Urinary bladder (tissue), 4 donors: Measurements from ENCODE around the gene SPON2. TPM values are rescaled to one million over a fixed set of nuclear protein-coding genes. Genes with fewer than 3 reads are reported as not detected.

Source experiments
- DNase-seq: peaks from one replicate; pipeline ENCODE4 v3.0.0-alpha.2; 2015; ENCODE audit errors: extremely low spot score
- H3K27ac ChIP-seq: one replicate; pipeline ENCODE4 v1.5.1; 2013; ENCODE audit warnings: low read depth, mild to moderate bottlenecking, moderate library complexity
- H3K36me3 ChIP-seq: one replicate; pipeline ENCODE4 v1.6.1; 2013; ENCODE audit warnings: mild to moderate bottlenecking, moderate library complexity; ENCODE audit not compliant: insufficient read depth
- H3K4me1 ChIP-seq: one replicate; pipeline ENCODE4 v1.6.1; 2013; ENCODE audit warnings: mild to moderate bottlenecking, moderate library complexity; ENCODE audit not compliant: insufficient read depth
- H3K4me3 ChIP-seq: one replicate; pipeline ENCODE4 v1.5.1; 2013; ENCODE audit warnings: low read depth, low read length
- WGBS: extraction: QIAGEN DNeasy Blood & Tissue Kit; methylation state at CpG from one replicate; pipeline ENCODE4 v1.1.7; 2013; 5-methylcytosine and 5-hydroxymethylcytosine counted together
- polyA plus RNA-seq: library from polyadenylated mRNA; stranded (reverse); fragments of 200-250 nt; gene quantifications from one replicate; pipeline ENCODE4 v1.2.3, GENCODE V29; 2013
- total RNA-seq: library from RNA; depleted of rRNA; stranded (reverse); fragments of >200 nt; gene quantifications from one replicate; pipeline ENCODE4 v1.2.3, GENCODE V29; 2014
- donor health status: healthy with polysubstance abuse.
- donor health status: healthy.

Gene SPON2
- 119 TPM for total RNA-seq
- 123 TPM for polyA plus RNA-seq

DNA sequence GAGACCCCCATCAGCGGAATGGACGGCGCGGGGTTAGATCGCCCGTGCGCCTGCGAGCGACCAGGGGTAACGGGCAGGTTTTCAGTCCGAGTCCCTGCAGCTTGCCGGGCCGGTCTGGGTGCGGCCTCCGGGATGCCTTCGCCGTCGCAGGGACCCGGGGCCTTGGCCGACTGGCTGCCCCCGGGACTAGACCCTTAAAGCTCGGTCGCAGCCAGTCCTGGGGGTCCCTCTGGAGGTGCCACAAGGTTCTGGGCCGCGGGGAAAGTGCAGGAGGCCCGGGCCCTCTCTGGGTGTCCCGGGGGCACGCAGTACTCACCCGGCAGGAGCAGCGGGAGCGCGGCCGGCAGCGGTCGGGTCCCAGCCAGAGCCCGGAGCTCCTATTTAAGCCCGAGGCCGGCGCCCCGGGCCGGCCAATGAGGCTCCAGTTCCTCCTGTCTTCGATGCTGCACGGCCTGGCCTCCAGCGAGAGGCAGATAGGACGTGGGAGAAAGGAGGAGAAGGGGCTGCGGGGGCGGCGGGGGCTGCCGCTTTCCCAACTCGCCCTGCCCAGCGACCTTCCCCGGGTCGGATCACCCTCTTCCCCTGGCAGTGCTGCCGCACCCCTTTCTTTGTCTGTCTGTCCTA lies at the start of gene SPON2:
TSS of gene SPON2 (minus strand) at position 356 of the 624 bp plus-strand sequence.
- peak within 1 kb of the TSS; percentile 51 for H3K27ac ChIP-seq
- H3K36me3 ChIP-seq, result no peaks in the 10 kb centered on the region
- H3K4me1 ChIP-seq, result no peaks in the 10 kb centered on the region
- H3K4me3 ChIP-seq, result peak within 1 kb of the TSS; percentile 44
- 11% methylated on average over 54 of the region's 54 CpGs for WGBS
- DNase-seq, result no peak

DNA sequence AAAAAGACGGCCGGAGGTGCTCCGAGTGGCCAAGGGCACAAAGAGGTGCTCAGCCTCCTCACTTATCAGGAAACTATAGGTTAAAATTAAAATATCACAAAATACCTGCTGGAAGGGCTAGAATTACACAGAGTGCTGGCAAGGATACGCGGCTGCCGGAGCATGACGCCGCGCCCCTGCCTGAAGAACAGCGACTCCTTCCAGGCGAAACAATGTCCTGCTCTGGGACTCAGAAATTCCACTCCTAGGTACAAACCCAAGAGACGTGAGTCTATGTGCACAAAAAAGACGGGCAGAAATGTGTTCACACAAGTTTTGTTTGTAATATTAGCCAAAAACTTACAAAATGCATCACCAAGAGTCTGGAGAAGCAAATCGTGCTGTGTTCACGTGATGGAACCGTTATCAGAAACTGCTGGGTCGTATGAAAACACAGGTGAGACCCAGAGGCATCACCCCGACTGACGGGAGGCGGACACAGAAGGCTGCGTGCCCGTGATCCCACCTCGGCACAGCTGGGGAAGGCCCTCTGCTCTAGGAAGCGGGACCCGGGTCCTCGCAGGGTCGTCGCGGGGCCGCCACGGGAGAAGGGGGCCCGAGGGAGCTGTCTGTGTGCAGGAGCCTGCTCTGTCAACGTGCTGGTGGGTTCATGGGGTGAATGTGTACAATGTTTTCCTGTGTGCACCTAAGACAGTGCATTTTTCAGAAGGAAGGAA lies 48.9 kb upstream of the SPON2 start:
- peaks cover 8% of the 10 kb centered on the region for H3K36me3 ChIP-seq
- no peak overlapping the region for H3K27ac ChIP-seq
- 91% methylated on average over 33 of the region's 33 CpGs for WGBS
- no peak overlapping the region for H3K4me3 ChIP-seq
- DNase-seq, result no peak
- H3K4me1 ChIP-seq, result peaks cover 3% of the 10 kb centered on the region

DNA sequence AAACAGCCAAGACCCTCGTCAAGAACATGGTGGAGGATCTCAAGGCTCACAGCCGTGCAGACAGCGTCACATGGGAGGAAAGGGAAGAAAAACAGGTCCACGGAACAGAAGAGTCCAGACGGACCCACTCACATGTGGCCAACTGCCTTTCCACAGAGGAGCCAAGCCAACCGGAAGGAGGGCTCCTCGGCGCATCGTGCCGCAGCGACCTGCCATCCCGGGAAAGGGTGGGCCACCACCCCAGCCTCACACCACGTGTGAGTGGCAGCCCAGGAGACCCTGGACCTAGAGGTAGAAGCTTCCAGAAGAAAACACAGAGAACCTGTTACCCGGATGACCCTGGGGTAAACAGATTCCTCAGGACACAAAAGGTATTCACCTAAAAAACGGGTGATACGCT lies 48.2 kb upstream of the SPON2 start:
- Histone ChIP-seq H3K36me3 (peaks cover 8% of the 10 kb centered on the region), H3K4me3 (no peak overlapping the region), H3K27ac (no peak overlapping the region), H3K4me1 (peaks cover 3% of the 10 kb centered on the region)
- 93% methylated on average over 16 of the region's 16 CpGs for WGBS
- DNase-seq, result no peak

DNA sequence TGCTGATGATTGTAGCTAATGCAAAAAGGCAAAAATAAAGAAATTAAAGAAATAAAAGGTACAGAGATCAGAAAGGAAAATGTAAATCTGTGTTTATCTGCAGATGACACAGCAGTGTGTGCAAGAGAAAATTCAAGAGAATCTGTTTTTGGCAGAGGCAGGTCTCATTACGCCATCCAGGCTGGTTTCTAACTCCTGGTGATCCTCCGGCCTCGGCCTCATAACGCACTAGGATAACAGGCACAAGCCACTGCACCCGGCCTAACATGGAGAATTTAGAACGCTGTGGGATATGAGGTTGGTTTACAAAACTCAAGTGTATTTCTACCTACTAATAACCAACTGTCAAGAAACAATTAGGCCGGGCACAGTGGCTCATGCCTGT lies 47.2 kb upstream of the SPON2 start:
- Histone ChIP-seq H3K27ac (no peak overlapping the region), H3K4me1 (peaks cover 3% of the 10 kb centered on the region), H3K4me3 (no peak overlapping the region), H3K36me3 (peaks cover 10% of the 10 kb centered on the region)
- DNase-seq, result no peak
- WGBS, result 91% methylated on average over 7 of the region's 7 CpGs

DNA sequence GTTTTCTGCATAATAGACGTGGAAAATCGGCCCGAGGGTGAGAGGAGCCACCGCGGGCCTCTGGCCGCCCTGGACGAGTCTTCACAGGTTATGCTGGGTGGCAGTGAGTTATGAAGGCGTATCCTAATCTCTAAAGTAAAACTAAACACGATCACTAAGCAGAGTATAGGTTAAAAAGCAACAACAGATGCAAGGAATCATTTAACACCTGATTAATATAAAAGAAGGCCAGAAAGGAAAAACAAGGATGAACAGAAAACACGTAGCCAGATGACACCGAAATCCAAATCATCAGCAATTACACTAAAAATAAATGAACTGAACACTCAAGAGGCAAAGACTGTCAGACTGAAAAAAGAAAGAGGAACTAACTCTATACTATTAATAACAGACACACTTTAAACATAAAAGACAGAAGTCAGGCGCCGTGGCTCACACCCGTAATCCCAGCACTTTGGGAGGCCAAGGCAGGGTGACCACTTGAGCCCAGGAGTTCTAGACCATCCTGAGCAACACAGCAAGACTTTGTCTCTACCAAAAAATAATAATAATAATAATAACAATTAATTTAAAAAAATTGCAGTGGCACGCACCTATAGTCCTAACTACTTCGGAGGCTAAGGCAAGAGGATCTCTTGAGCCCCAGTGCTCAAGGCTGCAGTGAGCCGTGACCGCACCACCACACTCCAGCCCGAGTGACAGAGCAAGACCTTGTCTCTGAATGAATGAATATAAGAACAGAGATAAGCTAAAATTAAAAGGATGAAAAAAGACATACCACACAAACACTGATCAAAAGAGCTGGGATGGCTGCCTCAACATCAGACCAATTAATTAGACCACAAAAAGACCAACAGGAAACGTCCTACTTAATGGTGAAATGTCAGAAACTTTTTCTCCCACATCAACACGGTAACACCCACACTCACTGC lies 46.5 kb upstream of the SPON2 start:
- Histone ChIP-seq H3K36me3 (peaks cover 9% of the 10 kb centered on the region), H3K27ac (no peak overlapping the region), H3K4me3 (no peak overlapping the region), H3K4me1 (peaks cover 3% of the 10 kb centered on the region)
- DNase-seq, result no peak
- WGBS, result 77% methylated on average over 21 of the region's 21 CpGs

DNA sequence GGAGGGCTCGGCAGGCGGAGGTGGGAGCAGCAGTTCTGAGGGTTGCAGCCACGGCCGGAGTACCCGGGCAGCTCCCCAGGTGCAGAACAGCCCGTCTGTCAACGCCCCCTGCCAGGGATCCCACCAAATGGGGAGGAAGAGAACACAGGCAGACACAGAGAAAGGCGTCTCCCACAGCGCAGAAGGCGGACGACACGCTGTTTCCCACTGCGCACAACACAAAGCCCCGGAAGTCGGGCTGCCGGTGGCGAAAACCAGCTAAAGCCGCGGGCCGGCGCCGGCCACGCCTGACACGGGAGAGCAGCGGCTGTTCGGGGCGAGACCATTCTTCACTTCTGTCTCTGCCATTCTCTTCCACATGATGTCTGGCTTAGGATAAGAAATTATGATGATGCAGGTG lies 45.0 kb upstream of the SPON2 start:
- no peak overlapping the region for H3K27ac ChIP-seq
- no peak overlapping the region for H3K4me3 ChIP-seq
- 93% methylated on average over 27 of the region's 27 CpGs for WGBS
- peaks cover 3% of the 10 kb centered on the region for H3K4me1 ChIP-seq
- no peak for DNase-seq
- peaks cover 7% of the 10 kb centered on the region for H3K36me3 ChIP-seq

DNA sequence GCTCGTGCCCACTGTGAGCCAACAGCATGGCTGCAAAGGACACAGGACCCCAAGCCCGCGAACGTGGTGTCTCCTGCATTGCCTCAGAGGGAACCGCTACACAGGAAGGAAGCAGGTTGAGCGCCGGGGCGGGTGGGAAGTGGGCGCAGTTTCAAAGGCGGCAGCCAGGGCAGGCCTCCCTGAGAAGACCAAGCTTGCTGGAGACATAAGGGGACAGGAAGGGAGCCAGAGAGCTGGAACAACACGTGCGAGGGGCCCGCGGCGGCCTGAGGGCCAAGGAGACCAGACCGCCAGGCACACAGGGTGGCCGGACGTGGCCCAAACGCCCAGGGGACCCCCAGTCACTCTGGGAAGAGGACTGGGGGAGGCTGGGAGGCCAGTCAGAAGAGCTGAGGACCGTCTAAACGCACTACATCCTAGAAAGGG lies 44.5 kb upstream of the SPON2 start:
- peaks cover 3% of the 10 kb centered on the region for H3K4me1 ChIP-seq

DNA sequence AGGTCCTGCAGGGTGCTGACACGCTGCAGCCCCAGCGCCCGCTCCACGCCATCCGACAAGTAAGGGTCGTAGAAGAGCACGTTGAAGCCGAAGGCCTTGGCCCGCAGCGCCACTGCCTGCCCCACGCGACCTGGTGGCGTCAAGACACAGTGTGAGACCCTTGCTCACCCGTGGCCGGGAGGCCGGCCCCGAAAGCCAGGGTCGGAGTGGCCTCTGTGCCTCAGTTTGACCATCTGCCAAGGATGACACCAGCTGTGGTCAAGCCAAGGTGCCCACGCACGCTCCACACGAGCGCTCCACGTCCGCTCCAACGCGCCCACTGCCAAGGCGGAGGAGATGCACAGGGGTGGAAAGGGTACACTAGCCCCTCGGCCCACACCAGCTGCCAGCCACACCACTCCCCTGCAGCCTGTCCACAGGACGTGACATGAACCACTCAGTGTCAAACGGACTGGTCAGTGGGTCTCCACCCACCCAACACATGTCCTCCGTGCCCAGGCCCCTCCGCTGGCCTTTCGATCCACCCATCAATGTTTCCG lies 43.8 kb upstream of the SPON2 start:
- no peak for DNase-seq
- no peak overlapping the region for H3K4me3 ChIP-seq
- H3K27ac ChIP-seq, result no peak overlapping the region
- peaks cover 3% of the 10 kb centered on the region for H3K4me1 ChIP-seq
- WGBS, result 94% methylated on average over 34 of the region's 34 CpGs
- peaks cover 7% of the 10 kb centered on the region for H3K36me3 ChIP-seq

More for the DNA sequence above, 44.5 kb upstream of the SPON2 start:
- 73% methylated on average over 21 of the region's 21 CpGs for WGBS
- Histone ChIP-seq H3K4me3 (no peak overlapping the region), H3K36me3 (peaks cover 9% of the 10 kb centered on the region), H3K27ac (no peak overlapping the region)
- no peak for DNase-seq

DNA sequence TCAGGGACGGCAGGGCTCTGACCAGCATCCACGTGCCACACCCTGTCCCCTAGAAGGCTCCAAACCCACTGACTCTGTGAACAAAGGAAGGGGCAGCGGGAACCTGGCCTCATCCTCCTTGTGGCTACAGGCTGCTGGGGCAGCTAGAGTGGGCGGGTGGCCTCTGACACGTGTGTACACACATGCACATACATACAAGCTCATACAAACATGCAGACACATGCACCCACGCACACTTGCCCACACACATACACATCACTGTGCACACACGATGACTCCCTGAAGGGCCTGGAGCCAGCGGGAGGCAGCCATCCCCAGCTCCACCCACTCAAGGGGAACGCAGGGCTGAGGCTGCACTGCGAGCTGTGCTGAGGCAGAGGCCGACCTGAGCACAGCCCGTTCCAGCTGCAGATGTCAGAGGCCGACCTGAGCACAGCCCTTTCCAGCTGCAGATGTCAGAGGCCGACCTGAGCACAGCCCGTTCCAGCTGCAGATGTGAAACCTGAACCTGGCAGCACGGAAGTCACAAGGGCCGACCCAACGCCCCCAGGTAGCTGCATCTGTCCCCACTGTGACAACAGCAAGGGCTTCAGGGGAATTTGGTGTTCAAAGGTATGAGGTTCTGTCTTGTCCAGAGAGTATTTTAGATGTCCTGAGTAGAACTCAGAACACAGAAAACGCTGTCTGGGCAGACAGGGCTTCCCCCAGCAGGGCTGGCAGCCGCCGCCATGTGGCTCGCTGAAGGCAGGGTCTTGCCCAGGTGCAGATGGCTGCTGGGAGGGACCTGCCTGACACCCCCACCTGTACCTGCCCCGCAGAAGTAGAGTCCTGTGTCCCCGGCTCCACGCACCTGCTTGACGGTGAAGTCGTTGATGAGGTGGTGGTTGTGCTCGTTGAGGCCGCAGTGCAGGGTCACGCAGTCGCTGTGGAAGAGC lies 43.0 kb upstream of the SPON2 start:
- 78% methylated on average over 31 of the region's 31 CpGs for WGBS
- H3K36me3 ChIP-seq, result peaks cover 7% of the 10 kb centered on the region
- no peak for DNase-seq
- peaks cover 3% of the 10 kb centered on the region for H3K4me1 ChIP-seq
- no peak overlapping the region for H3K4me3 ChIP-seq
- no peak overlapping the region for H3K27ac ChIP-seq

DNA sequence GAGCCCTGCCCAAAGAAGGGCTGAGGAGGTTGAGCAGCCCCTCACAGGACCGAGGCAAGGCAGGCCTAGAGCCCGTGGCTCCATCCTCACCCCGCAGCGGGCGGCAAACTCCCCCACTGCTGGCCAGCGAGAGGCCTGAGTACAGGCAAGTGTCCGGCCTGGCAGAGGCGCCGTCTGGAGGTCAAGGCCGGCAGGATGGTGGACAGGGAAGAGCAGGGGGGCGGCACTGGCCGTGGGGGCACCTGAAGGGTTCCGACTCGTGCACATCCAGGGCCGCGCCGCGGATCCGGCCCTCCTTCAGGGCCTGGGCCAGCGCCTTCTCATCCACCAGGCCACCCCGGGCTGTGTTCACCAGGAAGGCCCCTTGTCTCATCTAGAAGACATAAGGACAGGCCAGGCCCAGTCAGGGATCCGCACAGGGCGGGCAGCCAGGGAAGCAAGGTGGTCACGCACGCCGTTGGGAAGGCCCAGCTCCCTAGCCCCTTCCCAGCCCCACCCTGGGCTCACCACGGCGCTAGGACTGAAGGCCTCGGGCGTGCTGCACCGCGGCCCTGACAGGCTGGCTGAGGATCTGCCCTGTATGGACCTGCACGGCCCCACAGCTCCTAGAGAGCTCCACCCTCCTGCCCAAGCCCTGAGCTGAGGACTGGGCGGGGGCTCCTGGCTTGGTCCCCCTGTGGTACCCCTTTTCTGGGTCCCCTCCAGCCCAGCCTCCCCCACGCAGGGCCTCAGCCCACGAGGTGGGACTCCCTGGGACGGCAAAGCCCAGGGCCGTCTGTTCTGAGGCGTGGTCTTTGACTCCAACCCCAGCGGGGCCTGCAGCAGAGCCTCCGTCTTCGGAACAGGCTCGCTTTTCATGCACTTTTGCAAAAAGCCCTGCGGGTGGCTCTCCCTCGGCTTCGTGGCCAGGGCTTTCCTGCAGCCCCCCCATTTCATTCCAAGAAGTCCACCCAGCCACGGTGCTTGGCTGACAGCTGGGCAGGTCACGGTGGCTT lies 42.0 kb upstream of the SPON2 start:
- no peak overlapping the region for H3K27ac ChIP-seq
- H3K36me3 ChIP-seq, result peaks cover 7% of the 10 kb centered on the region
- WGBS, result 84% methylated on average over 48 of the region's 48 CpGs
- H3K4me1 ChIP-seq, result peaks cover 3% of the 10 kb centered on the region
- DNase-seq, result no peak
- H3K4me3 ChIP-seq, result no peak overlapping the region

DNA sequence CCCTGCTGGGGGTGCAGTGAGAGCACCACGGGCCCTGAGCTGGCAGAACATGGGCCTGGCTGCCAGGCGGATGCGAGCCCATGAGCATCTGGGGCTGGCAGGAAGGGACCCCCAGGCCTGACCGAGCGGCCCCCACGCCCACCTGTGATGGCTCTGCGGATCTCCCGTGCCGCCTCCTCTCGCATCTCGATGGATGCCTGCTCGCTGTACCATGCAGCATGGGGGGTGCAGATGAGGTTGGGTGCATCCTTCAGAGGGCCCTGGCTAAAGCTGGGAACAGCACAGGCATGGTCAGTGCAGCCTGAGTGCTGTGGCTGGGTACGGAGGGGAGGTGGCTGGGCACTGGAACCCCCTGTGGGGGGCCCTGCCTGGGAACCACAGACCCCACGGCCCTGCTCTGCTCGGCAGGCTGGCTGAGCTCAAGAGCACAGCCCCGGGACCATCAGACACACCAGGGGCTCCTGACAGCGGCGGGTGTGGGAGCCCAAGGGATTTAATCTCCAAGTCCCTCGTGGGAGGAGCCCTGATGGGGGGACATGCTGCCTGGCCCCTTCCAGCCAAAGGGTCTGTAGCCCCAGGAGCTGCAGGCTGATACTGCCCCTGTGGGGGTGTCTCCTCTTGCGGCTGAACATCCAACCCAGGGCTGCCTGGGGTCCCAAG lies 41.1 kb upstream of the SPON2 start:
- 92% methylated on average over 20 of the region's 20 CpGs for WGBS
- H3K36me3 ChIP-seq, result peaks cover 7% of the 10 kb centered on the region
- no peak overlapping the region for H3K27ac ChIP-seq
- H3K4me3 ChIP-seq, result no peak overlapping the region
- peaks cover 3% of the 10 kb centered on the region for H3K4me1 ChIP-seq
- DNase-seq, result no peak
